NCI-H82 (cell line): Measurements from ENCODE around the gene PPEF1.

Experiments used
- DNase-seq: peaks from one replicate; lab custom pipeline; 2025; lab: John Stamatoyannopoulos, UW

Gene PPEF1

GRCh38 chrX:18707426-18708049 is at the start of gene PPEF1:
Gene PPEF1 (plus strand): TSS chrX:18707645. CDS start chrX:18707781, 136 bp downstream.
- peak; percentile 94 for DNase-seq

- DNase-seq, result no peak
Measured at GRCh38 chrX:18661273-18661672, 46.2 kb upstream of the PPEF1 start.

- DNase-seq, result no peak
Measured at GRCh38 chrX:18664947-18665346, 42.5 kb upstream of the PPEF1 start.

GRCh38 chrX:18666614-18667013 is 40.8 kb upstream of the PPEF1 start:
- no peak for DNase-seq

GRCh38 chrX:18668071-18668835 is 39.2 kb upstream of the PPEF1 start:
- no peak for DNase-seq

GRCh38 chrX:18672008-18672407 is 35.4 kb upstream of the PPEF1 start, which contains the start of gene RS1:
Gene RS1 (minus strand): TSS chrX:18672108. CDS start chrX:18672068, 40 bp downstream.
- peak; percentile 96 for DNase-seq

GRCh38 chrX:18674417-18674787 is 33.0 kb upstream of the PPEF1 start:
- DNase-seq, result no peak

- peak; percentile 89 for DNase-seq
Measured at GRCh38 chrX:18674788-18675735, 32.4 kb upstream of the PPEF1 start.

- DNase-seq, result peak; percentile 27
Measured at GRCh38 chrX:18676050-18676449, 31.4 kb upstream of the PPEF1 start.

- DNase-seq, result peak; percentile 81
Measured at GRCh38 chrX:18676470-18676869, 31.0 kb upstream of the PPEF1 start.

GRCh38 chrX:18677161-18677869 is 30.1 kb upstream of the PPEF1 start:
- DNase-seq, result no peak

GRCh38 chrX:18681996-18682395 is 25.4 kb upstream of the PPEF1 start:
- peak; percentile 61 for DNase-seq

GRCh38 chrX:18682979-18683387 is 24.5 kb upstream of the PPEF1 start:
- DNase-seq, result no peak

- DNase-seq, result no peak
Measured at GRCh38 chrX:18687856-18688495, 19.5 kb upstream of the PPEF1 start.

- DNase-seq, result no peak
Measured at GRCh38 chrX:18691431-18691830, 16.0 kb upstream of the PPEF1 start.

- DNase-seq, result peak; percentile 97
Measured at GRCh38 chrX:18692541-18692940, 14.9 kb upstream of the PPEF1 start.

- DNase-seq, result no peak
Measured at GRCh38 chrX:18696653-18697052, 10.8 kb upstream of the PPEF1 start.

GRCh38 chrX:18698737-18699650 is 8.5 kb upstream of the PPEF1 start:
- DNase-seq, result no peak

- DNase-seq, result no peak
Measured at GRCh38 chrX:18701621-18702361, 5.7 kb upstream of the PPEF1 start.
